SJCRH30 (cell line): Measurements from ENCODE around the gene MARCHF4. TPM values are rescaled to one million over a fixed set of nuclear protein-coding genes. Genes with fewer than 3 reads are reported as not detected.

Experiments
- total RNA-seq: library from RNA; depleted of rRNA; stranded (reverse); fragments of >200 nt; shearing (Covaris generic); gene quantifications from 2 replicates; pipeline ENCODE4 v1.2.3, GENCODE V29; 2014; rRNA removed

Gene MARCHF4
- total RNA-seq, 1 experiment from 2014 or later, result not detected

Other genes starting within 250 kb of the MARCHF4 start
- gene SMARCAL1, start 40.0 kb upstream of the MARCHF4 start, total RNA-seq, result 8.8 and 9.4 TPM in 2 replicates
- 4,028 and 4,913 TPM in 2 replicates for gene RPL37A, start 126.4 kb upstream of the MARCHF4 start, total RNA-seq